ENCODE results near the gene ADARB2. TPM values are rescaled to one million over a fixed set of nuclear protein-coding genes. Genes with fewer than 3 reads are reported as not detected.

The ADARB2 gene
- total RNA-seq, 1 donor from 2014 or later, result 0.11 TPM

DNA sequence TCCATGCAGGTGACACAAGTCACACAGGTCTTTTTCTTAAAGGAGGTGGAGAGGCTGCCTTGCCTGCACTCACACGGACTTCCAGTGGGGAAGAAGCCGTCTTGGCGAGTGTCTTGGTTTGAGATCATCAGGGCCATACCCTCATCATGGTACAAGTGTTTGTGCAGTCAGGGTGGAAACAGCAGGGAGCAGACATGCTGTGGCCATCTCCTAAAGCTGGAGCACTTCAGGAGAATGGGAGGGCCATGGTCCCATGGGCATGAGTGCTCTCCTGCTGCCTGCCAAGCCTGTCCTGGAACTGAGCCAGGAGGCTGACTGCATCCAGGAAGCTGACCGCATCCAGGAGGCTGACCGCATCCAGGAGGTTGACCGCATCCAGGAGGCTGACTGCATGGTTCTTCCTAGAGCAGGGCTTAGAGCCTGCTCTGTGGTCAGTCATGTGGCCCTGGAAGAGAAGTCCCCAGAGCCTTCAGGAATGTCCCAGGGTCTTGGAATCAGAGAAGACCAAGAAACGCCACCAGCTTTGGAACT lies 98.4 kb downstream of the ADARB2 start:
- H3K36me3 ChIP-seq, result no peaks in the 10 kb centered on the region
- no peak overlapping the region for H3K27ac ChIP-seq (replicated peaks)
- TF ChIP-seq, protein P1, sequence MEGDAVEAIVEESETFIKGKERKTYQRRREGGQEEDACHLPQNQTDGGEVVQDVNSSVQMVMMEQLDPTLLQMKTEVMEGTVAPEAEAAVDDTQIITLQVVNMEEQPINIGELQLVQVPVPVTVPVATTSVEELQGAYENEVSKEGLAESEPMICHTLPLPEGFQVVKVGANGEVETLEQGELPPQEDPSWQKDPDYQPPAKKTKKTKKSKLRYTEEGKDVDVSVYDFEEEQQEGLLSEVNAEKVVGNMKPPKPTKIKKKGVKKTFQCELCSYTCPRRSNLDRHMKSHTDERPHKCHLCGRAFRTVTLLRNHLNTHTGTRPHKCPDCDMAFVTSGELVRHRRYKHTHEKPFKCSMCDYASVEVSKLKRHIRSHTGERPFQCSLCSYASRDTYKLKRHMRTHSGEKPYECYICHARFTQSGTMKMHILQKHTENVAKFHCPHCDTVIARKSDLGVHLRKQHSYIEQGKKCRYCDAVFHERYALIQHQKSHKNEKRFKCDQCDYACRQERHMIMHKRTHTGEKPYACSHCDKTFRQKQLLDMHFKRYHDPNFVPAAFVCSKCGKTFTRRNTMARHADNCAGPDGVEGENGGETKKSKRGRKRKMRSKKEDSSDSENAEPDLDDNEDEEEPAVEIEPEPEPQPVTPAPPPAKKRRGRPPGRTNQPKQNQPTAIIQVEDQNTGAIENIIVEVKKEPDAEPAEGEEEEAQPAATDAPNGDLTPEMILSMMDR (IDR thresholded peaks at IDR 0.05; ENCODE audit: borderline replicate concordance), result no peak
- peaks cover 28% of the 10 kb centered on the region for H3K27me3 ChIP-seq (ENCODE audit: low read depth)
- DNase-seq, result no peak
- intact Hi-C loops (cut with micrococcal nuclease), result no loop called here
- no peaks in the 10 kb centered on the region for H3K4me1 ChIP-seq
- H3K9me3 ChIP-seq (replicated peaks), result no peaks in the 10 kb centered on the region
- no peak overlapping the region for H3K4me3 ChIP-seq

DNA sequence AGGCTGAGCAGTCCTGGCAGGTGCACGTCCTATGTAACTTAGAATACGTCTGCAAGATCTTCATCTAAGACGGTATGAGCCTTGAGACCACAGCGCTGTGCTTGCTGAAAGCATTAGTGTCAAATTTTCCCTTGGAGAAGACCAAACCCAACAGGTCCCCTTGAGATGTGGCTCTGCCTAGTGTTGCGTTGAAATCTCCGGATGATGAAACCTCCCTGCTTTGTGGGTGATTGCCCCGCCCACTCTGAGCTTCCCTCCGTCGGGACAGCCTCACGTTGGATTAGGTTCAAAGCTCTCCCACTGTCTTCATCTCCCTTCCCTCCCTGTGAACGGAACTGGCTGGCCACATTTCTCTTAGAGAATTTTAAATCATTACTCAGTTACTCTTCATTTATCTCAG lies 102.0 kb downstream of the ADARB2 start:
- TF ChIP-seq, protein P1 (IDR thresholded peaks at IDR 0.05; ENCODE audit: borderline replicate concordance), result no peak
- H3K27ac ChIP-seq (replicated peaks), result no peak overlapping the region
- intact Hi-C loops (cut with micrococcal nuclease), result no loop called here
- peaks cover 63% of the 10 kb centered on the region for H3K27me3 ChIP-seq (ENCODE audit: low read depth)
- no peak overlapping the region for H3K4me3 ChIP-seq
- H3K9me3 ChIP-seq (replicated peaks), result no peaks in the 10 kb centered on the region
- no peaks in the 10 kb centered on the region for H3K36me3 ChIP-seq
- H3K4me1 ChIP-seq, result no peaks in the 10 kb centered on the region
- no peak for DNase-seq

DNA sequence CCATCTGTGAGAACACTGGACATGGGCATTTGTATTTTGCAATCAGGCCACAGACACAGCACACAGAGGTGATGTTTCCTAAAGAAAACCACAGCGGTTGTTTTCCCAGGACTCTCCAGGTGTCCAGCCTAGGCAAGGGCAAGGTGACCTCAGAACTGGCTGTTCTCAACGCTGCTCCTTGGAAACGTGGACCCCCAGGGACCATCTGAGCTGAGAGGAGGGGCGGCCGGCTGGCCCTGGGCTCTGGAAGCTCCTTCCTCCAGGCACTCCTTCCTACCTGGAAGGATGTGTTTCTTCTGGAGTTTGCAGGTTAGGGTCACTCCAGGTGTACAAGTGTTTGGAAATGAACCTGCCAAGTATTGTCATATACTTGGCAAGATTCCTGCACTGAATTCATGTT lies 103.1 kb downstream of the ADARB2 start:
- no peak overlapping the region for H3K4me3 ChIP-seq
- no peaks in the 10 kb centered on the region for H3K36me3 ChIP-seq
- TF ChIP-seq, protein P1 (IDR thresholded peaks at IDR 0.05; ENCODE audit: borderline replicate concordance), result no peak
- no peak for DNase-seq
- peaks cover 71% of the 10 kb centered on the region for H3K27me3 ChIP-seq (ENCODE audit: low read depth)
- no peak overlapping the region for H3K27ac ChIP-seq (replicated peaks)
- intact Hi-C loops (cut with micrococcal nuclease), result no loop called here
- H3K9me3 ChIP-seq (replicated peaks), result no peaks in the 10 kb centered on the region
- H3K4me1 ChIP-seq, result no peaks in the 10 kb centered on the region

DNA sequence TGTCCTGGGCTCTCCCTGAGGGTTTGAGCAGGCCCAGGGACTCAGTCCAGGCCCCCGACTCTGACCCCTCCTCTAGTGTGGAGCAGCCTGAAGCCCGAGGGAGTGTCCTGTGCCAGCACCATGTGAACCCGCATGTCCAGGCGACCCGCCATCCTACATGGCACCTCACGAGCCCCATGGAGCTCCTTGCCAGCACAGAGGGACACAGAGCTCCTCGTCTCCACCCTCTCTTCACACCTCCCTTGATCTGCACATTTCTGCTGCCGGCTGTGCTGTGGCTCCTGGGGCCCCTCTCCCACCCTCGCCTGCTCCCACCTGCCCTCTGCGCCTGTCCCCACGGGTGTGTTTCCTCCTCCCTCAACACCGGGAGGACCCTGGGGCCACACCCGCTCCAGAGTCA lies 103.5 kb downstream of the ADARB2 start:
- Histone ChIP-seq H3K36me3 (no peaks in the 10 kb centered on the region), H3K9me3 (replicated peaks) (peaks cover 4% of the 10 kb centered on the region), H3K4me1 (no peaks in the 10 kb centered on the region), H3K27me3 (ENCODE audit: low read depth) (peaks cover 72% of the 10 kb centered on the region), H3K27ac (replicated peaks) (no peak overlapping the region), H3K4me3 (no peak overlapping the region)
- TF ChIP-seq, protein P1 (IDR thresholded peaks at IDR 0.05; ENCODE audit: borderline replicate concordance), result no peak
- intact Hi-C loops (cut with micrococcal nuclease), result no loop called here
- DNase-seq, result no peak

DNA sequence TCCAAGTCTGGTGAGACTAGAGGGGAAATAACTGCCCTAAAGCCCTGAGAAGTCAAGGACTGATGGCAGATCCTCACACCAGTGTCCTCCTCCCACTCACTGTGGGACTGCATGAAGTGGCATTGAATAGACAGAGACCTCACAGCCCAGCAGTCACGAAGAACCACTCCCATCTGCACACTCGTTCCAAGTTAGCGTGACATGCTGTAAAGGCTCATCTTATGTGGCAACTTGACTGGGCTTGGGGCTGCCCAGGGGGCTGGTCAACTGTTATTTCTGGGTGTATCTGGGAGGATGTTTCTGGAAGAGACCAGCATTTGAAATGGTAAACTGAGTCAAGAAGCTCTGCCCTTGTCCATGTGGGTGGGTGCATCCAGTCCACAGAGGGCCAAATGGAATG lies 104.7 kb downstream of the ADARB2 start:
- Histone ChIP-seq H3K27me3 (ENCODE audit: low read depth) (peaks cover 78% of the 10 kb centered on the region), H3K4me1 (no peaks in the 10 kb centered on the region), H3K4me3 (no peak overlapping the region), H3K27ac (replicated peaks) (no peak overlapping the region), H3K36me3 (no peaks in the 10 kb centered on the region), H3K9me3 (replicated peaks) (peaks cover 14% of the 10 kb centered on the region)
- TF ChIP-seq, protein P1 (IDR thresholded peaks at IDR 0.05; ENCODE audit: borderline replicate concordance), result no peak
- no peak for DNase-seq
- intact Hi-C loops (cut with micrococcal nuclease), result no loop called here

Measured in left ventricle myocardium inferior (tissue), 1 donor.